GM19193 (cell line): ENCODE measurements around the gene ANKRD12.

Experiments used
- POLR2A ChIP-seq: IDR thresholded peaks from 4 replicates; pipeline ENCODE4 v1.6.1; 2011; ENCODE audit not compliant: insufficient read depth, insufficient read length; ENCODE audit errors: extremely low read depth

Gene ANKRD12

DNA sequence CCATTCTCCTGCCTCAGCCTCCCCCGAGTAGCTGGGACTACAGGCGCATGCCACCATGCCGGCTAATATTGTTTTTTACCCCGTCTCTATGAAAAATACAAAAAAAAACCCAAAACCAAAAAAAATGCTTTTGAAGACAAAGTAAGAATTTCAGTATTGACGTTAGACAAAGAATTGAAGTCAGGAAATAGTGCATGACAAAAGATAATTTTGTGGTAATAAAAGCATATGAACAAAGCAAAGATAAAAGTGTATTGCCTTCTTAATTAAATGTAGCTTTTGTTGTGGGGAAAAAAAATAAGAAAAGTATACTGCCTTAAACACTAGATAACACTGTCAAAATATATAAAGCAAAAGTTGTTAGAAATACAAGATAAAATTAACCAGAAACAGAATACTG, 86.8 kb downstream of the ANKRD12 start:
- TF ChIP-seq POLR2A: no peak

DNA sequence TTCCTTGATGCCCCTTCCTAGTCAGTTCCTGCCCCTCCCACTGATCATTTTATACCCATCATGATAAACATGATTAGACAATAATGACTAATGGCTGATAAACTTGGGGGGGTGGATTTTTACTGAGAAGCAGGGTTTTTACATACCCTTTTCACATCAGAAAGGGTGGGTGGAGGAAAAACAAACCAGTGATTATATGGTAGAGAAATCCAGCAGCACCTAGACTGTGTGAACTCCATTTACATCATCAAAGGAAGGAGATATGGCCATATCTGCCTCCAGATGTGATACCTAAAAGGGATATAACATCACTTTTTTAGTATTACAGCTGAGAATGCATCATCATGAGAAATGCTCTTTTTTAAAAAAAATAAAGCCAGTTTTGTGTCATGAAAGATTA, 89.9 kb downstream of the ANKRD12 start:
- TF ChIP-seq POLR2A: no peak

DNA sequence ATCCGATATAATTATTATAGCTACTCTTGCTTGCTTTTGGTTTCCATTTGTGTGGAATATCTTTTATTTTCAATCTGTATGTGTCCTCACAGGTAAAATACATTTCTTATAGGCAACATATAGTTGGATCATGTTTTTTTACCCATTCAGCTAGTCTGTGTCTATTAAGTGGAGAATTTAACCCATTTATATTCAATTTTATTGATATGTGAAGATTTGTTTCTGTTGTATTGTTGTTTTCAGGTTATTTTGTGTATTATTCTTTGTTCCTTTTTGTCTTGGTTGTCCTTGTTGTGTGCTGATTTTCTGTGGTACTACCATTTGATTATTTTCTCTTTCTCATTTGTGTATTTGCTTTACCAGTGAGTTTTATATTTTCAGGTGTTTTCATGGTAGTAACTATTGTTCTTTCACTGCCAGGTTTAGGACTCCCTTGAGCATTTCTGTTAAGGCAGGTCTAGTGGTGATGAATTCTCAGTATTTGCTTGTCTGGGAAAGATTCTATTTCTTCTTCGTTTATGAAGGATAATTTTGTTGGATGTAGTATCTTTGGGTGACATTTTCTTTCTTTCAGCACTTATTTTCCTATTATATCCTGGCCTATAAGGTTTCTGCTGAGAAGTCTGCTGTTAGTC, 95.4 kb downstream of the ANKRD12 start:
- no peak for TF ChIP-seq POLR2A

DNA sequence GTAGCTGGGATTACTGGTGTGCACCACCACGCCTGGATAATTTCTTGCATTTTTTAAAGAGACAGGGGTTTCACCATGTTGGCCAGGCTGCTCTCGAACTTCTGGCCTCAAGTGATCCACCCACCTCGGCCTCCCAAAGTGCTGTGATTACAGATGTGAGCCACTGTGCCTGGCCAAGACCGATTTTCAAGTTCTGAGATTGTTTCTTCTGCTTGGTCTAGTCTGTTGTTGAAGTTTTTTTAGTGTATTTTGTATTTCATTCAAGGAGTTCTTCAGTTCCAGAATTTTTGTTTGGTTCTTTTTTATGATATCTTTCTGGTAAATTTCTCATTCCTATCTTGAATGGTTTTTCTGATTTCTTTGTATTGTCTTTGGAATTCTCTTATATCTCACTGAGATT, 96.4 kb downstream of the ANKRD12 start:
- TF ChIP-seq POLR2A: no peak

DNA sequence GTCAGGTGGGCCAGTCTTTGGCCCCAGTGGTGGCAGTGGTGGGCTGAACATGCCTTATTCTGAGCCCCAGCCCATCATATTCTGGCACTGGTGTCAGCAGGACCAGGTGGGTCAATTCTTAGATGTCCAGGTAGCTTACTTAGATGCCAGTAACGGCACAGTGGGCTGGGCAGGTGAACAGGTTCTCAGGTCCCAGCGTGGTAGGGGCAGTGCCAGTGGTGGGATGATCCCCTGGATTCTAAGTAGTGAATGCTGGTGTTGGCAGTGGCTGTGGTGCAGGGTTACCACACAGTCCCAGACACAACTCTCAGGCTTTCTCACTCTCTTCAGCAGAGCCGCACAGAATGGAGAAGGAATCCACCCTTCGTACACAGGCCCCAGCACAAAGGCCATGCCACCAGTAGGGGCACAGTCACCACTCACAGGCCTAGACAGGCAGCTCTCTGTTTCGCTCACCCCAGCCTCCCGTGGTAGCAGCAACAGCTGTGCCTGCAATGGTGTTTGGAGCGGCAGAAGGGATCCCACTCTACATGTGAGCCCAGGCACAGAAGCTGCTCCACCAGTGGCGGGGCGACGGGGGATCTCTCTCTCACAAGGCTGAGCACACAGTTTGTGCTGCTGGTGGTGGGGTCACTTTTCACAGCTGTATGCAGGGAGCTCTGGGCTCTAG, 97.3 kb downstream of the ANKRD12 start:
- TF ChIP-seq POLR2A: no peak

DNA sequence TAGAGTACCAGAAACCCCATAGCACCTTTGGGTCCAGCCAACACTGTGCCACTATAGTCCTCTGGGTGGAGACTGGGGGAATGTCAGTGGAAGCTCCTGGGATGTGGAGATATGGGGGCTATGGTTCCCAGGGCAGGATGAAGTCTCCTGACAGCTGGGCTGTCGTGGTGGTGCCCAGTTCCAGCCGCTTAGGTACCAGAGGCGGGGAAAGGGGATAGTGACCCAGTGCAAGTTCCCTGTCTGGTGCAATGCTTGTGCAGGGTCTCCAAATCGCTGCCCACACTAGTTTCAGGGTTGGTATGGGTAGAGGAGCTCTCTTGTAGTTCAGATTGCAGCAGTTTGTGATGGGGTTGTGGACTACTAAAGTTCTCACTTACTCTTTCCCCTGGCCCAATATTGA, 97.9 kb downstream of the ANKRD12 start:
- TF ChIP-seq POLR2A: no peak

DNA sequence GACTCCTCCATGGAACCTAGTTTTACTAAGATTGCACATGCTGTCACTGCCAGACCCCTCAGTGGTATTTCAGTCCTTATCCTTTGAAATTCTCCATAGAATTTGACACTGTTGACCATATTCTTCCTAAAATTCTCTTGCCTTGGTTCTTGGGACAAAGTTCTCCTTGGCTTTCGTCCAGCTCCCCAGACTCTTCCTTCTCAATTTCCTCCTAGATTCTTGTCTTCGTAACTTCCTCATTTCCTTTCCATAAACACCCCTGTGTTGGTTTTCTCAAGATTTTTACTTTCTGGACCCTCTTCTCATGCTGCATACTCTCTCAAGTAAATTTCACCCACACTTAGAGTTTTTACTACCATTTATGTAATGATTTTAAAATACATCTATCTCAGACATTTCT, 101.4 kb downstream of the ANKRD12 start:
- no peak for TF ChIP-seq POLR2A

DNA sequence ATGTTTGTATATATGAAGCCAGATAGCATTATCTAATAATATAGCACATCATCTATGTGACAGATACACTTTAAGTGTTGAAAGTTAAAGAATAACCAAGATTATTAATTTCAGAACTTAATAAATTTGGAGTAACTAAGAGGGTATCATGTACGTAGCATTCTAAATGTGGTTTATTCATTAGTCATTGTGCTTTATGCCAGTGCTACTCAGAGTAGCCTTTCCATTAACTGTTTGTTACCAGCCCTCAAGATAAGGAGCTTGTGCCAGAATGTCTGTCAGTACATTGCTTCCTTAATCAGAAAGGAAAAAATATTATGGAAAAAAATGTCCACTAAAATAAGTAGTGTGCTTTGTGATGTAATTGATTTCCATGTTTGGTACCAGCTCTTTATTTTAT, 103.1 kb downstream of the ANKRD12 start:
- no peak for TF ChIP-seq POLR2A

DNA sequence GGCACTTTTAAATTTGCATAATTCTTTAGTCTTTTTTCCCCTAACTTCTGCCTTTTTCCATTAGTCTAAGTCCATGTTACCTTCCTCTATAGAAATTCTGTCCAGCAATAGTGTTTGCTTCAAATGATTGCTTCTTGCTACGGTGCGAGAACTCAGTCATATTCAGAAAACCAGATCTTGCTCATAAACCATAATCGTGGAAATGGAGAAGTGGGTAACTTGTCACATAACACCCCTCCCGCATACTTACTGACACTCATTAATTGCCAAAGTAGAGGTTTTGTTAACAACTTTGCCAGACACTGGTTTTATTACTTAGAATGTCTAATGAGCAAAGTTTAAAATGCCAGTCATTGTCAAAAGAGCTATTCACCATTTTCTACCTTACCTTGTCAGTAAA, 103.7 kb downstream of the ANKRD12 start:
- no peak for TF ChIP-seq POLR2A

DNA sequence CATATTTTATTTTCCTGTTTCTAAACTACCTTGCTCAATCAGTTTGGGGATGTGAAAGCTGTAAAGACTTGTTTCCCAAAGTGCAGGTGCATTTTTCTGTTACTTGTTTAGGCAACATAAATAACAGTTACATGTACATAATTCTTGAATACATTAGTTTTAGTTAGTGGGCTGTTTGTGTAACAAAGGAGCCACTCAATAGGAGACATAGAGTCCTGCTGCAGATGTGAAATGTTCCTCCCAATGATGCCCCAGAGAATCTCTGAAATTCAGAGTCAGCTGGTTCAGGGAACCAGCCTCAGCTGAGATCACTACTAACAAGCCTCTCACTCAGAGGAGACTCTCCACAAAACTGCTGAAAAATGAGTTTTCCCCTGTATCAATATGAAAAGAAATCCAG, 106.4 kb downstream of the ANKRD12 start:
- TF ChIP-seq POLR2A: no peak

DNA sequence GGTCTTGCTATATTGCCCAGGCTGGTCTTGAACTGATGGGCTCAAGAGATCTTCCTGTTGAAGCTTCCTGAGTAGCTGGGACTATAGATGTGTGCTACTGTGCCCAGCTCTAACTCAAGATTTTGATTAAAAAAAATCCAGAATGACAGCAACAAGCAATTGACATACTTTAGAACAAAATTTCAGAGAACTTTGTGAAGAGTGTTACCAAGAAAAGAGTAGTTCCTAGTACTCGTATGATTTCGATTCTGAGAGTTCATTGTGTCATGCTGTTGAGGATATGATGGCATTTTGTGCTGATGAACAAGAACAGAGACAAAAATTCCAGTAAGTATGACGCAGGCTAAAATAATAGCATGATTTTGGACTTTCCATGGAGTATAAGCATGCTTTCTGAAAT, 107.8 kb downstream of the ANKRD12 start:
- TF ChIP-seq POLR2A: no peak

DNA sequence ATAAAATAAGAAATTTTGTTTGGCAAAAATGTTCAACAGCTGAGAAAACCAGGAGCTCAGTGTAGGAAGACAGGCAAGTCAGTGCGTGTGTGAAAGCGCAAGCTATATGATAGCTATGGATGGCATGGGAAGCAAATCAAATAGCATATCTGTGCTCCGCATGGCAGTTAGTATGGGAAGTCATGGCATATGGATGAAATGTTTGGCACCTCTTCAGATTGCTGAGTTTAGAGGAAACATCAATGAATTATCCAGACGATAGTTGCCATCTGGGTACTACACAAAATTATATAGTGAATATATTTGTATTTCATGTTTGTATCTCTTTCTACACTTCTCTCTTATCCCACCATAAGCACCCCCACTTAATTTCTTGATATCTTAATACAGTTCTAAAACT, 112.1 kb downstream of the ANKRD12 start:
- no peak for TF ChIP-seq POLR2A

DNA sequence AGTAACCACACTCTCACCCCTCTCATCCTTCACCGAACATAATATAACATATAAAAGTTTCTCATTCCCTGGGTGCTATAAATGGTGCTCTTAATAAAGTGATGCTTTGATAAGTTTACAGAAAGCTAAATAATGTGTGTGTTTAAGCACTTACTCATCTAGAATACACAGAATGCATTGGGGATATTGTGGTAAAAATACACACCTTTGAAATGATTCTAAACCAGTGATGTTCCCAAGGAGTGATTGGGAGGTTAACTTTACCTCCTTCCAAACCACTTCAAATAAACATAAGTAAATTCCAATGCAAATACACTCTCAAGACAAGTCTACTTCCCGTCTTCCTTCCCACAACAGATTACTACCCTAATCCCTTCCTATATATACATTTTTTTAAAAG, 112.7 kb downstream of the ANKRD12 start:
- no peak for TF ChIP-seq POLR2A

DNA sequence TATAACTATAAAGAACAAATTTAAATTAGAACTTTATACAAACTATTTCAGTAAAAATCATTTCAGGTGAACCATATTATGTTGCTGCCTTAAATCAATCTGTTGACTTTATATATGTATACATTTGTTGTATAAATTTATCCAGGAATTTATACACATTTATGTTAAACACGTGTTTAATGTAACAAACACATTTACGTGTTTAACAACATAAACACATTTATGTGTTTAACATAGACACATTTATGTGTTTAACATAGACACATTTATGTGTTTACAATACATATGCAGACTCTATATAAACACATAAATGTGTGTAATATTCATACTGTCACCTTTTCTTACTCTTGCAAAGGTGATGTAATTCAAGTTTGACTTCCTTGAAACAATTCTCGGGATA, 122.6 kb downstream of the ANKRD12 start:
- no peak for TF ChIP-seq POLR2A

DNA sequence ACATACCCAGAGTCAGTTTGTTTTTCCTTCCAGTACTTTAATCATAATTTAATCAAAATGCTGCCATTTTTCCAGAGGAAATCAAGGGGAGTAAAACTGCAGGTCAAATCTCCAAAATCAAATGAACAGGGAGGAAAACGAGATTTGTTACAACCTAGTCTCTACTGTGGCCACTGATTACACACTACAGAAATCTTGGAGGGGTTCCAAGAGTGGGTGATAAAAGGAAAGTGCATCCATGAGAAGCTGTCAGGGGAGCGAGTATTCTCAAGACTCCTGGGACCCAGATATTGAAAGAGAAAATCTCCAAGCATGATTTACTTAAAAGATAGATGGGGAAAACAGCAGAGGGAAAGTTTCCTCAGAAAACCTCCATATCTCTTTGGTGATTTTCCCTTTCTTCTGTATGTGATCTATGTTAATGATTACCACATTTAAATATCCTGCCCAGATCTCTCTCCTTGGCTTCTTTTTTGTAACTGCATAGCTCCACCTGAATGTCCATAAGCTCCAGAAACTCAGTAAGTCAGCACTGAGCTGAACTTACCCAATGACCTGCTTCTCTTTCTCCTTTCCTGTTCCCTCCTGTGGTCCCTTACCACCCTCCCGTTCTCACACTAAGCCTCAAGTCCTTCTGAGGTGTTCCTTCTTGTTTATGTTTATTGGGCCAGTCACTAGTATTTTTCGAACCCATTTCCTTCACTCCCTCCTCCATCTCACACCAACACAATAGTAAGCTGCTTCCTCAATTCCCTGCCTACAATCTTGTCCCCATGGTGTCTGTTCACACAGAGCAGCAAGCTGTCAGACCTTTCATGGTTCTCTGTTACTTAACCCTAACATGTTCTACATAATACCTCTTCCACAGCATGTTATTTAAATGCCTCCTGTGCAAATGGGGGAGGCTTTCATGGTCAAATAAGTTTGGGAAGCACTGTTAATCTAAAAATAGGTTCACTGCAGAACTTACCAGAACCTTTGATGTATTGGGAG, 124.1 kb downstream of the ANKRD12 start:
- no peak for TF ChIP-seq POLR2A
